ENCODE data around the gene JHY.

GRCh38 chr11:123000721-123001120 lies 118.2 kb downstream of the JHY start:
- TF ChIP-seq ZNF274 (IDR thresholded peaks at IDR 0.05; ENCODE audit: low read depth, low read length) (no peak), SUZ12 (IDR thresholded peaks at IDR 0.05; ENCODE audit: extremely low read depth, insufficient read depth, insufficient read length) (no peak)
